A549 (cell line): ENCODE data around the gene UGT1A7. TPM values are rescaled to one million over a fixed set of nuclear protein-coding genes. Genes with fewer than 3 reads are reported as not detected.

Source experiments
- ATAC-seq, 2 experiments: fragments of 200-7000 bp in 1 of 2; fragments of >200 bp in 1 of 2; cut with Nextera tagmentation in 1 of 2; cut with Tn5 transposase in 1 of 2; 3 replicates each; pipeline versions ENCODE4 v1.8.0 to v1.9.1; 2018 to 2020; ENCODE audit warnings: mild to moderate bottlenecking in 1 of 2, moderate library complexity in 1 of 2
- CTCF ChIA-PET: fragments of 300-600 bp; sonication (Branson Sonifier 250); formaldehyde crosslinking; extraction: SDS; loops from one replicate; lab custom pipeline; 2021; ENCODE audit warnings: antibody characterized with exemption, inconsistent platforms; lab: Yijun Ruan, JAX
- POLR2A ChIA-PET: fragments of 350-600 bp; formaldehyde crosslinking; extraction: SDS; loops from one replicate; lab custom pipeline; 2021; ENCODE audit warnings: antibody characterized with exemption, inconsistent platforms; lab: Yijun Ruan, JAX
- DNase-seq, 2 experiments: peaks; one replicate each; pipeline versions ENCODE4 v3.0.0 to v3.0.0-alpha.2; 2011 to 2016; ENCODE audit warnings: low read depth in 1 of 2, low spot score in 1 of 2
- FAIRE-seq: peaks from 2 replicates; lab custom pipeline; 2011; peaks lifted over from hg19 to GRCh38; lab: Jason Lieb, UNC
- H3K27ac ChIP-seq, 2 experiments: fragments of >200 bp; sonication (Bioruptor Twin); formaldehyde crosslinking; 3 replicates each; pipeline ENCODE4 v1.5.1; 2016 to 2017
- H3K4me1 ChIP-seq: fragments of >200 bp; sonication (Bioruptor Twin); formaldehyde crosslinking; 3 replicates; pipeline ENCODE4 v1.6.1; 2016
- H3K4me2 ChIP-seq: fragments of >200 bp; sonication (Bioruptor Twin); formaldehyde crosslinking; 3 replicates; pipeline ENCODE4 v1.6.1; 2016
- H3K4me3 ChIP-seq: fragments of >200 bp; sonication (Bioruptor Twin); formaldehyde crosslinking; 3 replicates; pipeline ENCODE4 v1.5.1; 2016
- H3K9me3 ChIP-seq: fragments of >200 bp; sonication (Bioruptor Twin); formaldehyde crosslinking; 3 replicates; pipeline ENCODE4 v1.6.1; 2016
- ATOH8 ChIP-seq: fragments of 250-450 bp; sonication (Bioruptor Pico); IDR thresholded peaks from 2 replicates; pipeline ENCODE4 v1.5.0; 2020; ENCODE audit warnings: low read depth, mild to moderate bottlenecking, moderate library complexity
- CHD2 ChIP-seq: fragments of 150-350 bp; IDR thresholded peaks from 2 replicates; pipeline ENCODE4 v1.6.1; 2014; ENCODE audit warnings: low read length; ENCODE audit not compliant: partially characterized antibody
- CHD4 ChIP-seq: fragments of 200-600 bp; sonication (generic); IDR thresholded peaks from 2 replicates; pipeline ENCODE4 v1.6.1; 2016; ENCODE audit warnings: antibody characterized with exemption, mild to moderate bottlenecking, borderline replicate concordance
- CTCF ChIP-seq: fragments of >200 bp; sonication (Bioruptor Twin); formaldehyde crosslinking; IDR thresholded peaks from 3 replicates; pipeline ENCODE4 v1.5.1; 2016
- ELK1 ChIP-seq: fragments of 150-350 bp; IDR thresholded peaks from 2 replicates; pipeline ENCODE4 v1.6.1; 2014; ENCODE audit warnings: low read depth, mild to moderate bottlenecking, low read length
- EP300 ChIP-seq, 2 experiments: fragments of >200 bp; sonication (Bioruptor Twin); formaldehyde crosslinking; IDR thresholded peaks; 2 replicates in 1 of 2; 3 replicates in 1 of 2; pipeline ENCODE4 v1.6.1; 2016 to 2017
- ESRRA ChIP-seq: fragments of 150-350 bp; IDR thresholded peaks from 2 replicates; pipeline ENCODE4 v1.6.1; 2014; ENCODE audit warnings: mild to moderate bottlenecking, low read length, borderline replicate concordance
- FOXS1 ChIP-seq: fragments of 250-450 bp; sonication (Bioruptor Pico); IDR thresholded peaks from 2 replicates; pipeline ENCODE4 v1.5.0; 2020; ENCODE audit warnings: mild to moderate bottlenecking, moderate library complexity
- HDAC2 ChIP-seq: fragments of 200-600 bp; sonication (generic); IDR thresholded peaks from 2 replicates; pipeline ENCODE4 v1.6.1; 2016
- HEYL ChIP-seq: fragments of 250-450 bp; sonication (Bioruptor Pico); IDR thresholded peaks from 2 replicates; pipeline ENCODE4 v1.8.0; 2021; ENCODE audit warnings: mild to moderate bottlenecking, moderate library complexity
- HOXA7 ChIP-seq: fragments of 250-450 bp; sonication (Bioruptor Pico); IDR thresholded peaks from 2 replicates; pipeline ENCODE4 v1.5.0; 2020; ENCODE audit warnings: mild to moderate bottlenecking, moderate library complexity
- HOXB13 ChIP-seq: fragments of 250-450 bp; sonication (Bioruptor Pico); IDR thresholded peaks from 2 replicates; pipeline ENCODE4 v1.5.0; 2020; ENCODE audit warnings: low read depth, mild to moderate bottlenecking, moderate library complexity
- JUN ChIP-seq, 2 experiments: fragments of >200 bp; sonication (Bioruptor Twin); formaldehyde crosslinking; IDR thresholded peaks; 2 replicates in 1 of 2; 3 replicates in 1 of 2; pipeline ENCODE4 v1.6.1; 2016 to 2017
- KDM5A ChIP-seq: fragments of 200-600 bp; sonication (generic); IDR thresholded peaks from 2 replicates; pipeline ENCODE4 v1.6.1; 2016; ENCODE audit warnings: antibody characterized with exemption, mild to moderate bottlenecking
- MAX ChIP-seq: IDR thresholded peaks from 2 replicates; pipeline ENCODE4 v1.6.1; 2012
- MYC ChIP-seq: IDR thresholded peaks from 2 replicates; pipeline ENCODE4 v1.6.1; 2012; ENCODE audit warnings: mild to moderate bottlenecking, inconsistent platforms, low read length, improper control_type of control experiment, borderline replicate concordance
- NPAS2 ChIP-seq: fragments of 250-450 bp; sonication (Bioruptor Pico); IDR thresholded peaks from 2 replicates; pipeline ENCODE4 v1.8.0; 2022; ENCODE audit warnings: mild to moderate bottlenecking, moderate library complexity, borderline replicate concordance
- PHF8 ChIP-seq: fragments of 200-600 bp; sonication (generic); IDR thresholded peaks from 2 replicates; pipeline ENCODE4 v1.6.1; 2016; ENCODE audit warnings: low read depth, mild to moderate bottlenecking, antibody characterized with exemption, moderate library complexity, borderline replicate concordance
- RARB ChIP-seq: fragments of 250-450 bp; sonication (Bioruptor Pico); IDR thresholded peaks from 2 replicates; pipeline ENCODE4 v1.8.0; 2021; ENCODE audit warnings: mild to moderate bottlenecking, moderate library complexity
- RCOR1 ChIP-seq: fragments of 150-350 bp; IDR thresholded peaks from 2 replicates; pipeline ENCODE4 v1.6.1; 2014; ENCODE audit warnings: antibody characterized with exemption, low read length, low read depth
- REST ChIP-seq: fragments of 200-600 bp; sonication (generic); IDR thresholded peaks from 2 replicates; pipeline ENCODE4 v1.6.1; 2016; ENCODE audit warnings: antibody characterized with exemption, mild to moderate bottlenecking, moderate library complexity
- TFCP2L1 ChIP-seq: fragments of 250-450 bp; sonication (Bioruptor Pico); IDR thresholded peaks from 2 replicates; pipeline ENCODE4 v1.5.0; 2021; ENCODE audit warnings: mild to moderate bottlenecking
- TP53 ChIP-seq: fragments of 250-450 bp; sonication (Bioruptor Pico); IDR thresholded peaks from 2 replicates; pipeline ENCODE4 v1.5.0; 2021; ENCODE audit warnings: mild to moderate bottlenecking, moderate library complexity
- ZC3H11A ChIP-seq: fragments of 450-650 bp; IDR thresholded peaks from 2 replicates; pipeline ENCODE4 v1.6.1; 2014; ENCODE audit warnings: antibody characterized with exemption, mild to moderate bottlenecking
- WGBS: methylation state at CpG from one replicate; pipeline ENCODE4 v1.1.6; 2017; ENCODE audit errors: missing lambda C conversion rate; 5-methylcytosine and 5-hydroxymethylcytosine counted together
- polyA plus RNA-seq, 4 experiments: library from polyadenylated mRNA; depleted of rRNA in 3 of 4; stranded (reverse); fragments of >200 nt; fragmentation: RNase III in 1 of 4; extraction: RNeasy Plus Mini Kit Qiagen cat#74134 plus additional on column Dnase treatment in 1 of 4; gene quantifications; 2 replicates in 3 of 4; 3 replicates in 1 of 4; pipeline ENCODE4 v1.2.3, GENCODE V29; 2011 to 2017
- TF ChIP-seq, protein P1 (sequence below): IDR thresholded peaks from 2 replicates; pipeline ENCODE4 v1.6.1; 2012; ENCODE audit warnings: low read depth, borderline replicate concordance
- TF ChIP-seq, protein P2 (sequence below): fragments of 450-650 bp; IDR thresholded peaks from 2 replicates; pipeline ENCODE4 v1.6.1; 2014; ENCODE audit warnings: antibody characterized with exemption

Gene UGT1A7
- polyA plus RNA-seq, 2 of the 4 experiments (the other 2 are of a cell fraction), result 8.9 to 9.8 TPM

- no peak for FAIRE-seq
- Histone ChIP-seq H3K9me3 (peaks cover 51% of the 10 kb centered on the region), H3K4me3 (no peak overlapping the region), H3K4me1 (peaks cover 59% of the 10 kb centered on the region), H3K4me2 (peak overlapping the region; percentile 16; the same call in 1 of the 3 replicates), H3K27ac (peak overlapping the region; percentile 85 to 100)
- 85% methylated on average over 6 of the region's 6 CpGs for WGBS
- CTCF ChIA-PET, result interaction anchor here (0.6 kb wide), 1 partner anchor 1665 kb away, joined by 3 read pairs; no protein-coding TSS in a partner anchor
- no peak for DNase-seq
- peak in 1 of 2 experiments; percentile 31; a peak in 3 of 6 replicates for ATAC-seq
- TF ChIP-seq HEYL (CRISPR knock-in tag), result no peak
- TF ChIP-seq HOXA7, result no peak
- TF ChIP-seq, protein P1, sequence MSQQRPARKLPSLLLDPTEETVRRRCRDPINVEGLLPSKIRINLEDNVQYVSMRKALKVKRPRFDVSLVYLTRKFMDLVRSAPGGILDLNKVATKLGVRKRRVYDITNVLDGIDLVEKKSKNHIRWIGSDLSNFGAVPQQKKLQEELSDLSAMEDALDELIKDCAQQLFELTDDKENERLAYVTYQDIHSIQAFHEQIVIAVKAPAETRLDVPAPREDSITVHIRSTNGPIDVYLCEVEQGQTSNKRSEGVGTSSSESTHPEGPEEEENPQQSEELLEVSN, result no peak
- no peak for TF ChIP-seq FOXS1
- TF ChIP-seq REST, result no peak
- no peak for TF ChIP-seq JUN (IDR thresholded peaks at IDR 0.05)
- no peak for TF ChIP-seq MAX
- no peak for TF ChIP-seq HOXB13 (CRISPR knock-in tag)
- no peak for TF ChIP-seq RARB
- POLR2A ChIA-PET, result no interaction called here
These were observed 12.3 kb downstream of the UGT1A7 start for GRCh38 chr2:233693963-233694362.

DNA sequence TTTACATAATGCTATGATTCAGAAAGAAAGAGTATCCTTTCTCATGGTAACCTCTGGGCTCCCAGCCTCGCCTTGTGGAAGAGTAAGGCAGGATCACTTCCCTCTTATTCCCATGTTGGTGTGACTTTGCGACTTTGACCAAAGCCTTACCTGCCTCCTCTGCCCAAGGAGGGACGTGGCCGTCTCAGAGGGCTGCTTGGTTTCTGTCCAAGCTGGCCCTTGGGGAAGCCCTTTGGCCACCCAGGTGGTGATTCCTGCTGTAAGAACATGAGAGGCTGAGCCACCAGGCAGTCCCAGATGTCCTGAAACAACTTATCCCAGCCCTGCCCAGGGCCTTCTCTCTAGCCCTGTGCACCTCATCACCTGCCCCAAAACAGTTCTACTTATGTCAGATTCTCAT, 17.0 kb downstream of the UGT1A7 start:
- Histone ChIP-seq H3K4me2 (peak overlapping the region; percentile 52; the same call in 2 of the 3 replicates), H3K9me3 (peaks cover 49% of the 10 kb centered on the region), H3K27ac (peak overlapping the region; percentile 99 to 100), H3K4me3 (no peak overlapping the region), H3K4me1 (peaks cover 42% of the 10 kb centered on the region)
- CTCF ChIA-PET, result interaction anchor here (1.2 to 2.6 kb wide), 4 partner anchors 13 to 250 kb away, joined by 4 to 11 read pairs (median 4); no protein-coding TSS in a partner anchor
- FAIRE-seq, result no peak
- POLR2A ChIA-PET, result interaction anchor here (0.5 to 1.9 kb wide), 3 partner anchors 132 to 1318 kb away, joined by 3 to 13 read pairs (median 5); partner anchors contain the start of gene USP40
- WGBS, result 59% methylated on average over 3 of the region's 4 CpGs
- DNase-seq, result peak in 1 of 2 experiments; percentile 56
- peak in 1 of 2 experiments; percentile 6; a peak in 1 of 6 replicates for ATAC-seq
- no peak for TF ChIP-seq FOXS1
- no peak for TF ChIP-seq MAX
- TF ChIP-seq ZC3H11A, result no peak
- no peak for TF ChIP-seq KDM5A
- TF ChIP-seq TFCP2L1, result 0 out of 2 replicates have a peak, but pooled peaks have one; percentile 67
- no peak for TF ChIP-seq ESRRA
- TF ChIP-seq TP53 (CRISPR knock-in tag), result no peak
- TF ChIP-seq HDAC2, result no peak
- no peak for TF ChIP-seq CTCF
- no peak for TF ChIP-seq RCOR1
- TF ChIP-seq CHD2, result no peak
- no peak for TF ChIP-seq EP300 (IDR thresholded peaks at IDR 0.05)
- TF ChIP-seq NPAS2 (CRISPR knock-in tag), result peak; percentile 59; the same call in 1 of the 2 replicates
- 0 out of 2 replicates have a peak, but pooled peaks have one; percentile 20 for TF ChIP-seq HOXA7
- TF ChIP-seq CHD4, result no peak
- peak; percentile 73; the same call in 1 of the 2 replicates for TF ChIP-seq HOXB13 (CRISPR knock-in tag)
- no peak for TF ChIP-seq MYC
- TF ChIP-seq PHF8, result no peak
- TF ChIP-seq, protein P2, sequence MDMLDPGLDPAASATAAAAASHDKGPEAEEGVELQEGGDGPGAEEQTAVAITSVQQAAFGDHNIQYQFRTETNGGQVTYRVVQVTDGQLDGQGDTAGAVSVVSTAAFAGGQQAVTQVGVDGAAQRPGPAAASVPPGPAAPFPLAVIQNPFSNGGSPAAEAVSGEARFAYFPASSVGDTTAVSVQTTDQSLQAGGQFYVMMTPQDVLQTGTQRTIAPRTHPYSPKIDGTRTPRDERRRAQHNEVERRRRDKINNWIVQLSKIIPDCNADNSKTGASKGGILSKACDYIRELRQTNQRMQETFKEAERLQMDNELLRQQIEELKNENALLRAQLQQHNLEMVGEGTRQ, result no peak
- TF ChIP-seq ELK1, result no peak
- no peak for TF ChIP-seq ATOH8 (CRISPR knock-in tag)
